ENCODE measurements around the gene EPAS1. TPM values are rescaled to one million over a fixed set of nuclear protein-coding genes. Genes with fewer than 3 reads are reported as not detected.
A peak's percentile ranks its signal among the peaks of the same experiment; 100 is the strongest.

EPAS1 gene
- total and polyA plus RNA-seq, 9 of the 15 experiments (the other 6 are each of a cell fraction or from before 2014, with no cell fraction given): 0.25 to 11.2 (median 4.1) TPM

DNA sequence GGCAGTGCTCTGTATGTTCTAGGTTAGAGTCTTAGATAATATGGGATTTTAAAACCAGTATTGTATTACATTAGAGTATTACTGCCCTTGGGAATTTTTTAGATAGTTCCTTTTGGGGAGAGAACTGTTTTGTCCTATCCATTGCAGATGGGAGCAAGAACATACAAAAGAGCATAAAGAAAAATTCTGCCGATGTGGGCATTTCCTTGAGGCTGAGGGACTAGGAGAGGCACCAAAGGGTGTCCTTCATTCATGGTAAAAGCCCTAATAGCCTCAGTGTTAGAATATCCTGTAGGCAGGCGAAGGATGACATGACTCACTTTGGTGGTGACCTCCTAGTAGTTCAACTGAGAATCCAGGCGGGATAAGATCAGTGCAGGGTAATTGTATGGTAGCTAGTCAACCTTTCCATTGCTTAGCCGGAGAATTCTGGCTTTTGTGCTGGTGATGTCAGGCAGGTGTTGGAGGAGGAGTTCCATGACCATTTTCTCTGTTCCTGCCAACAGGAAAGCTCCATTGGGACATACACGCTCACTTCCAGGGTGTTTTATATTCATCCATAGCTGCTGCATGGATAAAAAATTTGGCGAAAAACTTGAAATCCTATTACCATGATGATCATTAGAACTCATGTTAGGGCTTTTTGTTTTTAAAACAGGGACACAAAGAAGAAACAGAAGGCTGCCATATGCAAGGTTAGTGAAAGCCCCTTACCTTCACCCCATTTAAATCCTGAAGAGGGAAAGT, 28.1 kb downstream of the EPAS1 start (continued):
- TF ChIP-seq CREM (IDR thresholded peaks at IDR 0.05; ENCODE audit: low read depth) (0 out of 2 replicates have a peak, but pooled peaks have one; percentile 6), HDAC3 (IDR thresholded peaks at IDR 0.05; ENCODE audit: borderline replicate concordance, partially characterized antibody) (no peak), SMARCA5 (IDR thresholded peaks at IDR 0.05) (no peak), ZNF140 (CRISPR knock-in tag; IDR thresholded peaks at IDR 0.05) (no peak), PCBP2 (IDR thresholded peaks at IDR 0.05; ENCODE audit: low read depth, low read length, poor library complexity, severe bottlenecking) (no peak), SREBF1 (IDR thresholded peaks at IDR 0.05; ENCODE audit: borderline replicate concordance, low read depth, low read length) (no peak), NCOA4 (IDR thresholded peaks at IDR 0.05; ENCODE audit: partially characterized antibody) (no peak), ZNF75A (CRISPR knock-in tag; IDR thresholded peaks at IDR 0.05) (no peak), MCM5 (IDR thresholded peaks at IDR 0.05; ENCODE audit: low read depth) (no peak), GATA2 (CRISPR knock-in tag; IDR thresholded peaks at IDR 0.05) (peak; percentile 64; the same call in 1 of the 2 replicates), FOXJ3 (CRISPR knock-in tag; IDR thresholded peaks at IDR 0.05) (no peak), KDM2B (CRISPR knock-in tag; IDR thresholded peaks at IDR 0.05) (no peak), RBM14 (IDR thresholded peaks at IDR 0.05; ENCODE audit: borderline replicate concordance, insufficient read depth, low read depth, low read length) (no peak), HNRNPH1 (optimal IDR thresholded peaks at IDR 0.05; ENCODE audit: low read depth, low read length) (no peak), ADNP (tag; IDR thresholded peaks at IDR 0.05) (0 out of 2 replicates have a peak, but pooled peaks have one; percentile 47), ZNF766 (CRISPR knock-in tag; conservative IDR thresholded peaks at IDR 0.05) (peak; percentile 72), ZBTB2 (IDR thresholded peaks at IDR 0.05) (peak; percentile 26; the same call in 1 of the 2 replicates)
- TF ChIP-seq, protein P1, sequence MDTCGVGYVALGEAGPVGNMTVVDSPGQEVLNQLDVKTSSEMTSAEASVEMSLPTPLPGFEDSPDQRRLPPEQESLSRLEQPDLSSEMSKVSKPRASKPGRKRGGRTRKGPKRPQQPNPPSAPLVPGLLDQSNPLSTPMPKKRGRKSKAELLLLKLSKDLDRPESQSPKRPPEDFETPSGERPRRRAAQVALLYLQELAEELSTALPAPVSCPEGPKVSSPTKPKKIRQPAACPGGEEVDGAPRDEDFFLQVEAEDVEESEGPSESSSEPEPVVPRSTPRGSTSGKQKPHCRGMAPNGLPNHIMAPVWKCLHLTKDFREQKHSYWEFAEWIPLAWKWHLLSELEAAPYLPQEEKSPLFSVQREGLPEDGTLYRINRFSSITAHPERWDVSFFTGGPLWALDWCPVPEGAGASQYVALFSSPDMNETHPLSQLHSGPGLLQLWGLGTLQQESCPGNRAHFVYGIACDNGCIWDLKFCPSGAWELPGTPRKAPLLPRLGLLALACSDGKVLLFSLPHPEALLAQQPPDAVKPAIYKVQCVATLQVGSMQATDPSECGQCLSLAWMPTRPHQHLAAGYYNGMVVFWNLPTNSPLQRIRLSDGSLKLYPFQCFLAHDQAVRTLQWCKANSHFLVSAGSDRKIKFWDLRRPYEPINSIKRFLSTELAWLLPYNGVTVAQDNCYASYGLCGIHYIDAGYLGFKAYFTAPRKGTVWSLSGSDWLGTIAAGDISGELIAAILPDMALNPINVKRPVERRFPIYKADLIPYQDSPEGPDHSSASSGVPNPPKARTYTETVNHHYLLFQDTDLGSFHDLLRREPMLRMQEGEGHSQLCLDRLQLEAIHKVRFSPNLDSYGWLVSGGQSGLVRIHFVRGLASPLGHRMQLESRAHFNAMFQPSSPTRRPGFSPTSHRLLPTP (IDR thresholded peaks at IDR 0.05; ENCODE audit: borderline replicate concordance, extremely low read depth, insufficient read length): no peak
- TF ChIP-seq, protein P2, sequence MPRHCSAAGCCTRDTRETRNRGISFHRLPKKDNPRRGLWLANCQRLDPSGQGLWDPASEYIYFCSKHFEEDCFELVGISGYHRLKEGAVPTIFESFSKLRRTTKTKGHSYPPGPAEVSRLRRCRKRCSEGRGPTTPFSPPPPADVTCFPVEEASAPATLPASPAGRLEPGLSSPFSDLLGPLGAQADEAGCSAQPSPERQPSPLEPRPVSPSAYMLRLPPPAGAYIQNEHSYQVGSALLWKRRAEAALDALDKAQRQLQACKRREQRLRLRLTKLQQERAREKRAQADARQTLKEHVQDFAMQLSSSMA (CRISPR knock-in tag; IDR thresholded peaks at IDR 0.05): no peak
- TF ChIP-seq, protein P3, sequence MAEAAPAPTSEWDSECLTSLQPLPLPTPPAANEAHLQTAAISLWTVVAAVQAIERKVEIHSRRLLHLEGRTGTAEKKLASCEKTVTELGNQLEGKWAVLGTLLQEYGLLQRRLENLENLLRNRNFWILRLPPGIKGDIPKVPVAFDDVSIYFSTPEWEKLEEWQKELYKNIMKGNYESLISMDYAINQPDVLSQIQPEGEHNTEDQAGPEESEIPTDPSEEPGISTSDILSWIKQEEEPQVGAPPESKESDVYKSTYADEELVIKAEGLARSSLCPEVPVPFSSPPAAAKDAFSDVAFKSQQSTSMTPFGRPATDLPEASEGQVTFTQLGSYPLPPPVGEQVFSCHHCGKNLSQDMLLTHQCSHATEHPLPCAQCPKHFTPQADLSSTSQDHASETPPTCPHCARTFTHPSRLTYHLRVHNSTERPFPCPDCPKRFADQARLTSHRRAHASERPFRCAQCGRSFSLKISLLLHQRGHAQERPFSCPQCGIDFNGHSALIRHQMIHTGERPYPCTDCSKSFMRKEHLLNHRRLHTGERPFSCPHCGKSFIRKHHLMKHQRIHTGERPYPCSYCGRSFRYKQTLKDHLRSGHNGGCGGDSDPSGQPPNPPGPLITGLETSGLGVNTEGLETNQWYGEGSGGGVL (CRISPR knock-in tag; IDR thresholded peaks at IDR 0.05): no peak
